ENCODE data around the gene CCDC9B. TPM values are rescaled to one million over a fixed set of nuclear protein-coding genes. Genes with fewer than 3 reads are reported as not detected.
A peak's percentile ranks its signal among the peaks of the same experiment; 100 is the strongest.

Gene CCDC9B
- total RNA-seq, 1 donor from 2014 or later, result 2.1 TPM

DNA sequence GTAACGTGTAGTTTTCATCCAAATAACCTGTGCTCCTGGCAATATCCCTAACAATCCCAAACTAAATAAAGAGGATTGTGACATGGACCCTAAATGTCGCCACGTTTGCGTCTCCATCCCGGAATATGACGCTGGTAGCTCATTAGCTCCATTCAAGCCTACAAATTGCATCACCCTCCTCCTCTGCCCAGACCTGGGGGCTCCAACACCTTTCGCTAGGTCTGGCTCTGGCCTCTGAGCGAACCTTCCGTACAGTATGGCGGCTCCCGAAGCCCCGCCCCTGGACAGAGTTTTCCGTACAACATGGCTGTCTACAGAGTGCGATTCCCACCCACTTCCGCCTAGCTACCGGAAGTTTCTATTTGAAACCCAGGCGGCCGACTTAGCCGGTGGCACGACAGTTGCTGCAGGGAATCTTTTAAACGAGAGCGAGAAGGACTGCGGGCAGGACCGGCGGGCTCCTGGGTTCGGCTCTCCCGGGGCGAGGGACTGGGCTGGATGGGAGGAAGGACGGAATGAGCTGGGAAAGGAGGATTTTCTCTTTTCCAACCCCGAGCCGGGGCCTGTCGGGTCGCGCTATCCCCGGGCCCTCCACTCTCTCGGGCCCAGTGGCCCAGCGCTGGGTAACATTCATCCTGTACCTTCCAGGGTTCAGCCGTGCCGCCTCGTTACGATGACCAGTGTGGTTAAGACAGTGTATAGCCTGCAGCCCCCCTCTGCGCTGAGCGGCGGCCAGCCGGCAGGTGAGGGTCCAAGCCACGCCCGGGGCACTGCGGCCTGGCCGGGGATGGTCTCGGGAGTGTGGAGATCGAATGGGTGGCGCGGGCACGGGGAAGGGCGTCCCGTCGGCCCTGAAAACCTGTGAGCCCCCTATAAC is 42.1 kb upstream of the CCDC9B start, which contains the start of gene KNSTRN:
Gene KNSTRN, plus strand, starts transcription at position 142 of the 877 bp plus-strand sequence. Its CDS starts 115 bp downstream, at position 257.
- Mint-ChIP-seq H3K36me3 (ENCODE audit: low read depth) (peaks cover 17% of the 10 kb centered on the region), H3K27me3 (no peaks in the 10 kb centered on the region), H3K4me3 (peak within 1 kb of the TSS; percentile 96), H3K4me1 (peaks cover 12% of the 10 kb centered on the region), H3K27ac (peak within 1 kb of the TSS; percentile 73), H3K9me3 (no peaks in the 10 kb centered on the region)
- peak; percentile 83 for DNase-seq
- POLR2A ChIA-PET, result interaction anchor here (1.0 to 2.2 kb wide), 6 partner anchors 9 to 74 kb away, joined by 3 to 11 read pairs (median 5); partner anchors contain the start of genes BAHD1, INAFM2 and IVD
- CTCF ChIA-PET, result interaction anchor here (1.2 to 1.5 kb wide), 2 partner anchors 14 to 38 kb away, joined by 3 to 6 read pairs; no protein-coding TSS in a partner anchor
- TF ChIP-seq, protein P1, sequence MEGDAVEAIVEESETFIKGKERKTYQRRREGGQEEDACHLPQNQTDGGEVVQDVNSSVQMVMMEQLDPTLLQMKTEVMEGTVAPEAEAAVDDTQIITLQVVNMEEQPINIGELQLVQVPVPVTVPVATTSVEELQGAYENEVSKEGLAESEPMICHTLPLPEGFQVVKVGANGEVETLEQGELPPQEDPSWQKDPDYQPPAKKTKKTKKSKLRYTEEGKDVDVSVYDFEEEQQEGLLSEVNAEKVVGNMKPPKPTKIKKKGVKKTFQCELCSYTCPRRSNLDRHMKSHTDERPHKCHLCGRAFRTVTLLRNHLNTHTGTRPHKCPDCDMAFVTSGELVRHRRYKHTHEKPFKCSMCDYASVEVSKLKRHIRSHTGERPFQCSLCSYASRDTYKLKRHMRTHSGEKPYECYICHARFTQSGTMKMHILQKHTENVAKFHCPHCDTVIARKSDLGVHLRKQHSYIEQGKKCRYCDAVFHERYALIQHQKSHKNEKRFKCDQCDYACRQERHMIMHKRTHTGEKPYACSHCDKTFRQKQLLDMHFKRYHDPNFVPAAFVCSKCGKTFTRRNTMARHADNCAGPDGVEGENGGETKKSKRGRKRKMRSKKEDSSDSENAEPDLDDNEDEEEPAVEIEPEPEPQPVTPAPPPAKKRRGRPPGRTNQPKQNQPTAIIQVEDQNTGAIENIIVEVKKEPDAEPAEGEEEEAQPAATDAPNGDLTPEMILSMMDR (IDR thresholded peaks at IDR 0.05), result no peak
- intact Hi-C loops (cut with micrococcal nuclease), result loop anchor here (1.0 to 5.0 kb wide), 8 partner anchors 15 to 1020 kb away; partner anchors contain the start of genes BAHD1, DISP2, FSIP1 and IVD
- ATAC-seq (ENCODE audit: low read depth), result peak; percentile 99

DNA sequence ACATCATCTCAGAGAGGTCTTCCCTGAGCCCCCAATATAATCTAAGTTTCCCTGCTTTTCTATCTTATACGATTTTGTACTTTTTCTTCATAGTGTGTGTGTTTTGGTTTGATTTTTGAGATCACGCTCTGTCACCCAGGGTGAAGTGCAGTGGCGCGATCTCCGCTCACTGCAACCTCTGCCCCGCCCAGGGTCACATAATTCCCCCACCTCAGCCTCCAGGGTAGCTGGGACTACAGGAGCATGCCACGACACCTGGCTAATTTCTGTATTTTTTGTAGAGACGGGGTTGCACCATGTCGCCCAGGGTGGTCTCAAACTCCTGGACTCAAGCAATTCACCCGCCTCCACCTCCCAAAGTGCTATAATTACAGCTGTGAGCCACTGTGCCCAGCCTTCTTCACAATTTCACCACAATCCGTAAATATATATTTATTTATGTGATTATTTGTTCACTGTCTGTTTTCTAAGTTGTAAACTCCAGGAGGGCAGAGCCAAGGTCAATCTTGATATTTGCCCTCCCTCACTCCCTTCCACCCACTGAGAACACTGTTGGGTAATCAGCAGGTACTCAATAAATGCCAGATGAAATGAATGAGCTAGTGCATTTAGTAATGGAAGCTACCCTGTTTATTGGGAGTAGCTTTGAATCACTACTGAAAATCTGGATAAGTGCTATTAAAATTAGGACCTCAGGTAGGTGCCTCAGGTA is 41.2 kb upstream of the CCDC9B start:
- intact Hi-C loops (cut with micrococcal nuclease), result loop anchor here (1.0 to 5.0 kb wide), 7 partner anchors 14 to 1021 kb away; partner anchors contain the start of genes BAHD1, DISP2, FSIP1 and IVD
- Mint-ChIP-seq H3K27ac (no peak overlapping the region), H3K4me3 (peak overlapping the region; percentile 96), H3K27me3 (no peaks in the 10 kb centered on the region), H3K4me1 (peaks cover 12% of the 10 kb centered on the region), H3K9me3 (no peaks in the 10 kb centered on the region), H3K36me3 (ENCODE audit: low read depth) (peaks cover 11% of the 10 kb centered on the region)
- TF ChIP-seq, protein P1 (IDR thresholded peaks at IDR 0.05), result no peak
- DNase-seq (no peak), ATAC-seq (ENCODE audit: low read depth) (no peak)
- ChIA-PET CTCF (interaction anchor here (1.2 to 1.5 kb wide), 2 partner anchors 14 to 38 kb away, joined by 3 to 6 read pairs; no protein-coding TSS in a partner anchor), POLR2A (interaction anchor here (1.1 to 2.2 kb wide), 5 partner anchors 8 to 73 kb away, joined by 3 to 11 read pairs (median 4); partner anchors contain the start of genes BAHD1, INAFM2 and IVD)

DNA sequence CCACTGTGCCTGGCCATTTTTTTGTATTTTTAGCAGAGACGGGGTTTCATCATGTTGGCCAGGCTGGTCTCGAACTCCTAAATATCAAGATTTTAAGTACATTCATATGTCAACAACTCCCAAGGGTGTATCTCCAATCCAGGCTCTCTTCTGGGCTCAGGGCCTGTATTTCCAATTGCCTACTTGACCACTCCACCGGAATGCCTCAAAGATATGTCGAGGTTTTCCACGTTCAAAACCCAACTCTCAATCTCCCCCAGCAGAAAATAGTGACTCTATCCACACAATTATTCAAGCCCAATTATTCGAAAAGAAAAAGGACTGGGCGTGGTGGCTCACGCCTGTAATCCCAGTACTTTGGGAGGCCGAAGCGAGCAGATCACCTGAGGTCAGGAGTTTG is 39.9 kb upstream of the CCDC9B start:
- Mint-ChIP-seq H3K27ac (no peak overlapping the region), H3K4me3 (no peak overlapping the region)
- POLR2A ChIA-PET, result interaction anchor here (0.6 kb wide), 1 partner anchor 878 kb away, joined by 3 read pairs; no protein-coding TSS in a partner anchor

DNA sequence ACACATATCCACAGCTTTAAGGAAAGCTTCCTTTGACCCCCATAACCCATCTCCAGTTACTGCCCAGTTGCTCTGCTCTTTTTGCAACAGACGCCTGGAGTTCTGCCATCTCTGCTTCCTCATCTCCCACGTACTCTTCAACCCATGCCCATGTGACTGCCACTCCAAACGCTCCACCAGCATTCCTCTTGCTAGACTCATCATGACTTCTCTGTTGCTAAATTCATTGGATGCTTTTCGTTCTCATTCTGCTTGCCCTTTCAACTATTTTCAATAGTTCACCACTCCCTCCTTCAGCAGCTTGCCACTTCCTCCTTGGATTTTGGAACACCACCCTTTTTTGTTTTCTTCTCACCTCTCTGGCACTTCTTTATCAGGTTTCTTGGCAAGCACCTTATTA is 39.1 kb upstream of the CCDC9B start:
- no peak overlapping the region for H3K27ac Mint-ChIP-seq
- ATAC-seq (ENCODE audit: low read depth) (no peak), DNase-seq (no peak)
- H3K4me3 Mint-ChIP-seq, result no peak overlapping the region
- TF ChIP-seq, protein P1 (IDR thresholded peaks at IDR 0.05), result no peak
- H3K36me3 Mint-ChIP-seq (ENCODE audit: low read depth), result peaks cover 2% of the 10 kb centered on the region
- POLR2A ChIA-PET, result no interaction called here
- H3K9me3 Mint-ChIP-seq, result no peaks in the 10 kb centered on the region
- intact Hi-C loops (cut with micrococcal nuclease), result loop anchor here (5.0 kb wide), 2 partner anchors 42 to 598 kb away; partner anchors contain the start of gene FSIP1
- CTCF ChIA-PET, result no interaction called here
- peaks cover 12% of the 10 kb centered on the region for H3K4me1 Mint-ChIP-seq
- no peaks in the 10 kb centered on the region for H3K27me3 Mint-ChIP-seq

More for the DNA sequence above, 39.9 kb upstream of the CCDC9B start:
- intact Hi-C loops (cut with micrococcal nuclease), result loop anchor here (5.0 kb wide), 2 partner anchors 42 to 598 kb away; partner anchors contain the start of gene FSIP1
- CTCF ChIA-PET, result no interaction called here
- no peak for DNase-seq
- Mint-ChIP-seq H3K36me3 (ENCODE audit: low read depth) (peaks cover 2% of the 10 kb centered on the region), H3K27me3 (no peaks in the 10 kb centered on the region), H3K9me3 (no peaks in the 10 kb centered on the region), H3K4me1 (peaks cover 12% of the 10 kb centered on the region)
- TF ChIP-seq, protein P1 (IDR thresholded peaks at IDR 0.05), result no peak
- no peak for ATAC-seq (ENCODE audit: low read depth)

Data from activated B cell treated with CpG ODN at 0.5 μM for 24 hours (primary cell).